ENCODE data around the gene XYLT1. TPM values are rescaled to one million over a fixed set of nuclear protein-coding genes. Genes with fewer than 3 reads are reported as not detected.

The XYLT1 gene
- total RNA-seq, 1 donor from 2014 or later = 12.3 TPM

- Mint-ChIP-seq H3K27me3 (no peaks in the 10 kb centered on the region), H3K36me3 (ENCODE audit: insufficient read depth) (no peaks in the 10 kb centered on the region), H3K4me3 (ENCODE audit: low read depth) (no peak overlapping the region), H3K9me3 (ENCODE audit: low read depth) (no peaks in the 10 kb centered on the region), H3K27ac (no peak overlapping the region), H3K4me1 (ENCODE audit: low read depth) (no peaks in the 10 kb centered on the region)
- no peak for TF ChIP-seq CTCF (IDR thresholded peaks at IDR 0.05; ENCODE audit: unreplicated experiment)
- DNase-seq (ENCODE audit: low spot score, unreplicated experiment) = no peak
Measured at GRCh38 chr16:17160920-17161431, 309.8 kb downstream of the XYLT1 start.

DNA sequence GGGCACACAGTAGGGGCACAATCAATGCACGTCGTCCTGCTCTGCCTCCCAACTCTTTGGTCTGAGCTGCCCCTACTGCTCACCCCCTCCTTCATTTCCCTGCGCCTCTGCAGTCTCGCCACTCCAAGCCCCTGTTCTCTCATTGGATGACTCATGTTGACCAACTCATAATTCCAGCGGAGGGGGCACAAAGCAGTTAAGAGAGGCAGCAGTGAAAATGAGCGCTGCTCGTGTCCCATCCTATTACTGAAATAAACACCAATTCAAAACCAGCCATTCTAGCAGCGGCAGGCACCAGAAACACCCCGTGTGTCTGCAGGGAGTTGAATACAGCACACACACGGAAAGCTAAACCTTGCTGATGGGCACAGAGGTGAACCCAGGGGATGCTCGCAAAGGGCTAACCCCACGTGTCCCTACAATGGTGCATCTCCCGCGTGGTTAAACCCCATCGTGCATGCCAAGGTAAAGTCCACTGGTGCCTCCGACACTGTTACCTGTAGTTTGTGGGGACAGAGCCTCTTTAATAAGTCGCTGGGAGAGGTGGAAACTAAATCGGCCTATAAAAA is 310.4 kb downstream of the XYLT1 start:
- no peak for DNase-seq (ENCODE audit: low spot score, unreplicated experiment)
- no peak for TF ChIP-seq CTCF (IDR thresholded peaks at IDR 0.05; ENCODE audit: unreplicated experiment)
- H3K36me3 Mint-ChIP-seq (ENCODE audit: insufficient read depth) = no peaks in the 10 kb centered on the region
- no peak overlapping the region for H3K4me3 Mint-ChIP-seq (ENCODE audit: low read depth)
- no peaks in the 10 kb centered on the region for H3K4me1 Mint-ChIP-seq (ENCODE audit: low read depth)
- H3K27me3 Mint-ChIP-seq = no peaks in the 10 kb centered on the region
- H3K9me3 Mint-ChIP-seq (ENCODE audit: low read depth) = no peaks in the 10 kb centered on the region
- no peak overlapping the region for H3K27ac Mint-ChIP-seq

DNA sequence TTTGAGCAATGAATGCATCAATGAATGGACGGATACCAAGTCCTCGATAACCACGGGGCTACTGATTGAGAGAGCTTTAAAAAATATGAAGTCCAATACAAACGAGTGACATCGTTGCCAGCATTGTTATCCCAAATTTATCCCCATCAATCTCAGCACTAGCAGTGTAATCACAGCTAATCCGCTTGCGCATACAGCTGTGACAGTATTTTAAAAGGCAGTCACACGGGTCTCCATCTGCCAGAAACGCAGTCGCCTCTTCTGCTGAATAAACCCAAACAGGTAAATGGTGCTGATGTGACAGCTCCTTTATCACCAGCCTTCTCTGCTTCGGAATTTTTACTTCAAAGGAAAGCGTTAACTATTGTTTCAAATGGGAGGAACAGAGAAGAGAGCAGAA is 311.1 kb downstream of the XYLT1 start:
- DNase-seq (ENCODE audit: low spot score, unreplicated experiment) = no peak
- TF ChIP-seq CTCF (IDR thresholded peaks at IDR 0.05; ENCODE audit: unreplicated experiment) = no peak
- H3K27me3 Mint-ChIP-seq = no peaks in the 10 kb centered on the region
- no peaks in the 10 kb centered on the region for H3K4me1 Mint-ChIP-seq (ENCODE audit: low read depth)
- H3K9me3 Mint-ChIP-seq (ENCODE audit: low read depth) = no peaks in the 10 kb centered on the region
- H3K4me3 Mint-ChIP-seq (ENCODE audit: low read depth) = no peak overlapping the region
- H3K27ac Mint-ChIP-seq = no peak overlapping the region
- H3K36me3 Mint-ChIP-seq (ENCODE audit: insufficient read depth) = no peaks in the 10 kb centered on the region

- H3K27ac Mint-ChIP-seq = no peak overlapping the region
- no peaks in the 10 kb centered on the region for H3K4me1 Mint-ChIP-seq (ENCODE audit: low read depth)
- TF ChIP-seq CTCF (IDR thresholded peaks at IDR 0.05; ENCODE audit: unreplicated experiment) = no peak
- DNase-seq (ENCODE audit: low spot score, unreplicated experiment) = no peak
- H3K36me3 Mint-ChIP-seq (ENCODE audit: insufficient read depth) = no peaks in the 10 kb centered on the region
- H3K4me3 Mint-ChIP-seq (ENCODE audit: low read depth) = no peak overlapping the region
- H3K9me3 Mint-ChIP-seq (ENCODE audit: low read depth) = no peaks in the 10 kb centered on the region
- H3K27me3 Mint-ChIP-seq = no peaks in the 10 kb centered on the region
Measured at GRCh38 chr16:17155936-17156335, 314.8 kb downstream of the XYLT1 start.

DNA sequence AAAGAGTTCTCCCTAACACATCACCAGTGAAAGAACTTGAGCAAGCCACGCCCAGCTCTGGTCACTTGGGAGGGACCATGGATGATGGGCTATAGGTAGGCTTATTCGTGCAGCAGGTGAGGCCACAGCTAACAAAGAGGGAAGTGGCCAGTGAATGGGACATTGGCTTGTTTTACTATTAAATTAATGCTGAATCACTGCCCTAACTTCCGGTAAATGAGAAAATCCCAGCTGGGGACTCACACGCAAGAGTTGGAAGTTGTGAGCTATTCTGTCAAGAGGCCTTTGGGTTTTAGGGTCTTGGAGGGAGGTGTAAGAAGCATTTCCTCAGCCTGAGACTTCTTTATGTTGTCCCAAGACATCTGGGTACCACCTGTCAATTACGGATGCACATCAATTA is 315.3 kb downstream of the XYLT1 start:
- TF ChIP-seq CTCF (IDR thresholded peaks at IDR 0.05; ENCODE audit: unreplicated experiment) = no peak
- H3K4me3 Mint-ChIP-seq (ENCODE audit: low read depth) = no peak overlapping the region
- no peaks in the 10 kb centered on the region for H3K4me1 Mint-ChIP-seq (ENCODE audit: low read depth)

More for the DNA sequence above, 315.3 kb downstream of the XYLT1 start:
- Mint-ChIP-seq H3K36me3 (ENCODE audit: insufficient read depth) (no peaks in the 10 kb centered on the region), H3K9me3 (ENCODE audit: low read depth) (no peaks in the 10 kb centered on the region), H3K27ac (no peak overlapping the region), H3K27me3 (no peaks in the 10 kb centered on the region)
- no peak for DNase-seq (ENCODE audit: low spot score, unreplicated experiment)
